ENCODE measurements around the gene SLC16A12. TPM values are rescaled to one million over a fixed set of nuclear protein-coding genes. Genes with fewer than 3 reads are reported as not detected.
"Not testable (repeated sequence)": the region's sequence is repeated elsewhere in the genome, so short reads cannot be mapped to it uniquely, and the experiment has no call there.

SLC16A12 gene
- total RNA-seq, 1 donor from 2014 or later: 1.9 TPM

- DNase-seq: no peak
- TF ChIP-seq CTCF (IDR thresholded peaks at IDR 0.05): no peak
- Histone ChIP-seq H3K4me1 (peaks cover 23% of the 10 kb centered on the region), H3K36me3 (no peaks in the 10 kb centered on the region), H3K27ac (no peak overlapping the region), H3K4me3 (no peak overlapping the region), H3K9me3 (no peaks in the 10 kb centered on the region), H3K27me3 (no peaks in the 10 kb centered on the region)
- peak; percentile 29 for ATAC-seq
- intact Hi-C loops (cut with DNase I): no loop called here
These were observed 77.1 kb downstream of the SLC16A12 start for GRCh38 chr10:89458291-89458690.

- no peak overlapping the region for H3K4me3 ChIP-seq
- peak; percentile 74 for ATAC-seq
- H3K4me1 ChIP-seq: peaks cover 23% of the 10 kb centered on the region
- TF ChIP-seq CTCF (IDR thresholded peaks at IDR 0.05): no peak
- no peaks in the 10 kb centered on the region for H3K36me3 ChIP-seq
- H3K27me3 ChIP-seq: no peaks in the 10 kb centered on the region
- intact Hi-C loops (cut with DNase I): no loop called here
- H3K9me3 ChIP-seq: no peaks in the 10 kb centered on the region
- no peak for DNase-seq
- H3K27ac ChIP-seq: peak overlapping the region; percentile 14
These were observed 80.6 kb downstream of the SLC16A12 start for GRCh38 chr10:89454561-89455347.

GRCh38 chr10:89452193-89452592 is 83.2 kb downstream of the SLC16A12 start:
- Histone ChIP-seq H3K4me1 (peaks cover 12% of the 10 kb centered on the region), H3K4me3 (no peak overlapping the region), H3K27ac (no peak overlapping the region), H3K36me3 (no peaks in the 10 kb centered on the region), H3K27me3 (no peaks in the 10 kb centered on the region), H3K9me3 (no peaks in the 10 kb centered on the region)
- ATAC-seq (no peak), DNase-seq (no peak)
- no peak for TF ChIP-seq CTCF (IDR thresholded peaks at IDR 0.05)
- intact Hi-C loops (cut with DNase I): no loop called here

GRCh38 chr10:89450901-89451300 is 84.5 kb downstream of the SLC16A12 start:
- no peaks in the 10 kb centered on the region for H3K9me3 ChIP-seq
- ATAC-seq: no peak
- no peaks in the 10 kb centered on the region for H3K27me3 ChIP-seq
- no peak overlapping the region for H3K4me3 ChIP-seq
- no peaks in the 10 kb centered on the region for H3K36me3 ChIP-seq
- peaks cover 12% of the 10 kb centered on the region for H3K4me1 ChIP-seq
- intact Hi-C loops (cut with DNase I): no loop called here
- DNase-seq: no peak
- TF ChIP-seq CTCF (IDR thresholded peaks at IDR 0.05): no peak
- H3K27ac ChIP-seq: no peak overlapping the region

- intact Hi-C loops (cut with DNase I); DNase-seq: not testable (repeated sequence)
These were observed 90.6 kb downstream of the SLC16A12 start for GRCh38 chr10:89444819-89445218.

GRCh38 chr10:89442289-89442688 is 93.1 kb downstream of the SLC16A12 start:
- H3K4me1 ChIP-seq: no peaks in the 10 kb centered on the region
- no peaks in the 10 kb centered on the region for H3K9me3 ChIP-seq
- intact Hi-C loops (cut with DNase I): no loop called here
- no peak for TF ChIP-seq CTCF (IDR thresholded peaks at IDR 0.05)
- H3K27me3 ChIP-seq: no peaks in the 10 kb centered on the region
- DNase-seq: no peak
- no peak overlapping the region for H3K4me3 ChIP-seq
- ATAC-seq: no peak
- no peaks in the 10 kb centered on the region for H3K36me3 ChIP-seq
- no peak overlapping the region for H3K27ac ChIP-seq

More at GRCh38 chr10:89444819-89445218, 90.6 kb downstream of the SLC16A12 start:
- H3K4me1 ChIP-seq, H3K27ac ChIP-seq, H3K36me3 ChIP-seq, H3K9me3 ChIP-seq, ATAC-seq, H3K27me3 ChIP-seq, H3K4me3 ChIP-seq: not testable (repeated sequence)

All from upper lobe of right lung (tissue), 1 donor.